ENCODE measurements around the gene IBTK. TPM values are rescaled to one million over a fixed set of nuclear protein-coding genes. Genes with fewer than 3 reads are reported as not detected.

The IBTK gene
- total and polyA plus RNA-seq, 2 of the 8 experiments (the other 6 are each of a cell fraction or from before 2014, with no cell fraction given), result 4.6 to 24.2 TPM

- Histone ChIP-seq H3K9ac (replicated peaks in 1 of 4; ENCODE audit: extremely low read depth in 1 of 4, low read depth in 3 of 4, low read length in 3 of 4) (no peak overlapping the region), H2AFZ (ENCODE audit: low read length) (no peak overlapping the region), H3K4ac (replicated peaks; ENCODE audit: insufficient read length, low read depth, low read length) (no peak overlapping the region), H4K91ac (replicated peaks; ENCODE audit: insufficient read length, low read length) (no peak overlapping the region), H3K18ac (ENCODE audit: extremely low read depth, low read length) (no peak overlapping the region), H3K4me3 (ENCODE audit: extremely low read depth in 1 of 4, insufficient read depth in 2 of 4, low read depth in 3 of 4, low read length in 4 of 4) (no peak overlapping the region), H4K5ac (ENCODE audit: insufficient read length, low read depth, low read length) (no peak overlapping the region), H3K27me3 (replicated peaks in 1 of 4; ENCODE audit: control insufficient read depth in 3 of 4, extremely low read depth in 1 of 4, insufficient read depth in 3 of 4, low read length in 3 of 4) (no peaks in the 10 kb centered on the region), H3K9me3 (ENCODE audit: insufficient read depth in 2 of 2, low read depth in 1 of 2, low read length in 1 of 2) (no peaks in the 10 kb centered on the region), H3K27ac (ENCODE audit: low read depth, low read length) (no peak overlapping the region), H3K56ac (replicated peaks; ENCODE audit: insufficient read length, low read depth, low read length) (no peak overlapping the region), H2BK120ac (replicated peaks; ENCODE audit: low read depth, low read length) (no peak overlapping the region), H2AK5ac (ENCODE audit: low read depth, low read length) (no peak overlapping the region), H2BK12ac (ENCODE audit: low read depth, low read length) (no peak overlapping the region), H2BK15ac (ENCODE audit: low read length) (no peak overlapping the region), H3K23me2 (ENCODE audit: low read depth, low read length) (no peaks in the 10 kb centered on the region), H4K20me1 (replicated peaks in 1 of 2; ENCODE audit: control insufficient read depth in 1 of 2, insufficient read depth in 2 of 2, low read length in 2 of 2) (no peaks in the 10 kb centered on the region), H2BK5ac (ENCODE audit: low read depth, low read length) (no peak overlapping the region), H4K8ac (ENCODE audit: extremely low read depth, insufficient read depth, low read length) (no peak overlapping the region), H3K23ac (ENCODE audit: insufficient read length) (no peak overlapping the region), H3K79me2 (ENCODE audit: control insufficient read depth in 1 of 2, insufficient read depth in 2 of 2, low read length in 2 of 2) (no peaks in the 10 kb centered on the region), H3K14ac (ENCODE audit: insufficient read length) (no peak overlapping the region), H3K36me3 (ENCODE audit: control insufficient read depth in 2 of 4, insufficient read depth in 4 of 4, low read length in 3 of 4) (no peaks in the 10 kb centered on the region), H3K79me1 (ENCODE audit: low read depth, low read length) (no peaks in the 10 kb centered on the region), H2BK20ac (ENCODE audit: low read length) (no peak overlapping the region), H3K4me1 (replicated peaks in 1 of 4; ENCODE audit: control insufficient read depth in 3 of 4, insufficient read depth in 4 of 4, low read length in 3 of 4) (peaks cover 0 to 7% (median 0%) of the 10 kb centered on the region in 4 experiments; a peak in 1 of 7 replicates), H3K4me2 (ENCODE audit: insufficient read depth in 1 of 2, low read depth in 2 of 2, low read length in 2 of 2) (no peak overlapping the region)
- ChIA-PET POLR2A (ENCODE audit: partially characterized antibody) (no interaction called here), CTCF (ENCODE audit: partially characterized antibody) (interaction anchor here (0.8 to 1.1 kb wide), 3 partner anchors 39 to 782 kb away, joined by 3 read pairs; no protein-coding TSS in a partner anchor)
- FAIRE-seq, result no peak
- 93% methylated on average over 5 of the region's 5 CpGs; no CpG with 5 or more reads in 1 of the 2 experiments for WGBS, 2 experiments (ENCODE audit: extremely low coverage in 1 of 2, insufficient coverage in 1 of 2, insufficient read length in 1 of 2, insufficient replicate concordance in 2 of 2, low coverage in 1 of 2, low lambda C conversion rate in 2 of 2, missing lambda C conversion rate in 1 of 2)
- no peak for TF ChIP-seq SAP30 (IDR thresholded peaks at IDR 0.05; ENCODE audit: insufficient read depth, insufficient replicate concordance, low read length)
- no peak for TF ChIP-seq E2F6 (IDR thresholded peaks at IDR 0.05)
- no peak for TF ChIP-seq BACH1 (IDR thresholded peaks at IDR 0.05; ENCODE audit: low read length)
- TF ChIP-seq RXRA (IDR thresholded peaks at IDR 0.05; ENCODE audit: insufficient read depth, low read depth, low read length), result no peak
- TF ChIP-seq SIRT6 (IDR thresholded peaks at IDR 0.05; ENCODE audit: low read length), result no peak
- DNase-seq (ENCODE audit: low read depth in 1 of 2, low spot score in 2 of 2), result no peak
These were observed 28.1 kb upstream of the IBTK start for GRCh38 chr6:82275686-82276085.

All from H1 (cell line).